Measurements from ENCODE around the gene STAT2.

Gene STAT2

GRCh38 chr12:56377310-56377988 is 17.5 kb upstream of the STAT2 start:
- no peak for ATAC-seq (replicated peaks)
- Mint-ChIP-seq H3K36me3 (ENCODE audit: insufficient read depth) (no peaks in the 10 kb centered on the region), H3K27ac (peak overlapping the region in 1 of 2 donors; percentile 22), H3K4me1 (ENCODE audit: low read depth in 2 of 2) (no peaks in the 10 kb centered on the region), H3K9me3 (no peaks in the 10 kb centered on the region), H3K27me3 (no peaks in the 10 kb centered on the region), H3K4me3 (no peak overlapping the region)
- no peak for DNase-seq

DNA sequence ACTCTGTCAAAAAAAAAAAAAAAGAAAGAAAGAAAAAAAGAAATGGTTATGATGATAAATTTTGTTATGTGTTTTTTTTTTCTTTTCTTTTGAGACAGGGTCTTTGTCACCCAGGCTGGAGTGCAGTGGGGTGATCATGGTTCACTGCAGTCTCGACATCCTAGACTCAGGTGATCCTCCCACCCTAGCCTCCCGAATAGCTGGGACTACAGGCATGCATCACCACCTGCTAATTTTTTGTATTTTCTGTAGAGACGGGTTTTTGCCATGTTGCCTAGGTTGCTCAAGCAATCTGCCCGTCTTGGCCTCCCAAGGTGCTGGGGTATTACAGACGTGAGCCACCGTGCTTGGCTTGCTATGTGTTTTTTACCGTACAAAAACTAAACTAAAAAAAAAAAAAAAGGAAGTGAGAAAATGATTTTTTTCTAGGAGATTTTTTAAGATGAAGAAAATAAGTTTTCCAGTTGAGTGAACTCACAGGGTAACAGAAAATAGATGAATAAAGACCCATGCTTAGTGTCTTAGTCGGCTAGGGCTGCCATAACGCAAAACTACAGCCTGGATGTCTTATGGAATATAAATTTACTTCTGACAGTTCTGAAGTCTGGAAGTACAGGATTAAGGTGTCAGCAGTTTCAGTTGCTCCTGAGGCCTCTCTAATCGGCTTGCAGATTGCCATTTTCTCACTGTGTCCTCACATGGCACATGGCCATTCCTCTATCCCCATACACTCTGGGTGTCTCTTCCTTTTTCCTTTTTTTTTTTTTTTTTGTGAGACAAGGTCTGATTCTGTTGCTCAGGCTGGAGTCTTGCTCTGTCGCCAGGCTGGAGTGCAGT is 15.9 kb upstream of the STAT2 start:
- peak; percentile 33 for ATAC-seq (replicated peaks)
- H3K4me1 Mint-ChIP-seq (ENCODE audit: low read depth in 2 of 2): no peaks in the 10 kb centered on the region
- no peaks in the 10 kb centered on the region for H3K36me3 Mint-ChIP-seq (ENCODE audit: insufficient read depth)
- no peak overlapping the region for H3K4me3 Mint-ChIP-seq
- no peaks in the 10 kb centered on the region for H3K9me3 Mint-ChIP-seq
- no peak overlapping the region for H3K27ac Mint-ChIP-seq
- no peaks in the 10 kb centered on the region for H3K27me3 Mint-ChIP-seq
- DNase-seq: no peak

DNA sequence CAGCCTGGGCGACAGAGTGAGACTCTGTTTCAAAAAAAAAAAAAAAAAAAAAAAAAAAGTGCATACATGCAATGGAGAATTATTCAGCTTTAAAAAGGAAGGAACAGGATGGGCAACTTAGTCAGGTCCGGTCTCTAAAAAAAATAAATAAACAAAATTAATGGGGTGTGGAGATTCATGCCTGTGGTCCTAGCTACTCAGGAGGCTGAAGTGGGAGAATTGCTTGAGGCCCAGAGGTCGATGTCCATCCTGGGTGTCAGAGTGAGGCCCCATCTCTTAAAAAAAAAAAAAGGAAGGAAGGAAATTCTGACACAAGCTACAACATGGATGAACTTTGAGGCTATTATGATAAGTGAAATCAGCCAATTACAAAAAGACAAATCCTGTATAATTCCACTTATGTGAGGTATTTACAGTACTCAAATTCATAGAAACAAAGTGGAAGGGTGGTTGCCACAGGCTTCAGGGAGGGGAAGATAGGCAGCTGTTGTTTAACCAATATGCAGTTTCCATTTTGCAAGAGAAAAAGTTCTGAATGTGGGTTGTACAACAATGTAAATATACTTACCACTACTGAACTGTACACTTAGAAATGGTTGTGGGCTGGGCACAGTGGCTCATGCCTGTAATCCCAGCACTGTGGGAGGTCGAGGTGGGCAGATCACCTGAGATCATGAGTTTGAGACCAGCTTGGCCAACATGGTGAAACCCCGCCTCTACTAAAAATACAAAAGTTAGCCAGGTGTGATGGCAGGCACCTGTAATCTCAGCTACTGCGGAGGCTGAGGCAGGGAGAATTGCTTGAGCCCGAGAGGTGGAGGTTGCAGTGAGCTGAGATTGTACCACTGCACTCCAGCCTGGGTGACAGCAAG is 15.1 kb upstream of the STAT2 start:
- no peak for ATAC-seq (replicated peaks)
- Mint-ChIP-seq H3K4me3 (no peak overlapping the region), H3K27ac (peak overlapping the region in 1 of 2 donors; percentile 32), H3K9me3 (no peaks in the 10 kb centered on the region), H3K27me3 (no peaks in the 10 kb centered on the region), H3K4me1 (ENCODE audit: low read depth in 2 of 2) (no peaks in the 10 kb centered on the region), H3K36me3 (ENCODE audit: insufficient read depth) (no peaks in the 10 kb centered on the region)
- no peak for DNase-seq

- no peak overlapping the region for H3K4me3 Mint-ChIP-seq
- ATAC-seq (replicated peaks): no peak
- no peak overlapping the region for H3K27ac Mint-ChIP-seq
- H3K4me1 Mint-ChIP-seq (ENCODE audit: low read depth in 2 of 2): no peaks in the 10 kb centered on the region
- no peaks in the 10 kb centered on the region for H3K36me3 Mint-ChIP-seq (ENCODE audit: insufficient read depth)
- H3K9me3 Mint-ChIP-seq: no peaks in the 10 kb centered on the region
- no peaks in the 10 kb centered on the region for H3K27me3 Mint-ChIP-seq
- no peak for DNase-seq
Measured at GRCh38 chr12:56373515-56373914, 13.6 kb upstream of the STAT2 start.

GRCh38 chr12:56366948-56367347 is 7.0 kb upstream of the STAT2 start:
- DNase-seq: no peak
- Mint-ChIP-seq H3K27ac (no peak overlapping the region), H3K27me3 (peaks cover 0 to 6% of the 10 kb centered on the region in 2 donors), H3K36me3 (ENCODE audit: insufficient read depth) (no peaks in the 10 kb centered on the region), H3K4me3 (no peak overlapping the region), H3K9me3 (no peaks in the 10 kb centered on the region), H3K4me1 (ENCODE audit: low read depth in 2 of 2) (no peaks in the 10 kb centered on the region)
- no peak for ATAC-seq (replicated peaks)

GRCh38 chr12:56362130-56363059 is 2.5 kb upstream of the STAT2 start, which contains the start of gene APOF:
TSS of gene APOF (minus strand) at chr12:56362857. CDS start at chr12:56362745, 112 bp downstream.
- H3K27ac Mint-ChIP-seq: peak within 1 kb of the TSS in 1 of 2 donors; percentile 91
- ATAC-seq (replicated peaks): no peak
- H3K9me3 Mint-ChIP-seq: no peaks in the 10 kb centered on the region
- peaks cover 24% of the 10 kb centered on the region for H3K36me3 Mint-ChIP-seq (ENCODE audit: insufficient read depth)
- no peak for DNase-seq
- H3K4me3 Mint-ChIP-seq: peak within 1 kb of the TSS; percentile 85 to 97
- H3K27me3 Mint-ChIP-seq: peaks cover 0 to 6% of the 10 kb centered on the region in 2 donors
- peaks cover 9 to 10% of the 10 kb centered on the region in 2 donors for H3K4me1 Mint-ChIP-seq (ENCODE audit: low read depth in 2 of 2)

DNA sequence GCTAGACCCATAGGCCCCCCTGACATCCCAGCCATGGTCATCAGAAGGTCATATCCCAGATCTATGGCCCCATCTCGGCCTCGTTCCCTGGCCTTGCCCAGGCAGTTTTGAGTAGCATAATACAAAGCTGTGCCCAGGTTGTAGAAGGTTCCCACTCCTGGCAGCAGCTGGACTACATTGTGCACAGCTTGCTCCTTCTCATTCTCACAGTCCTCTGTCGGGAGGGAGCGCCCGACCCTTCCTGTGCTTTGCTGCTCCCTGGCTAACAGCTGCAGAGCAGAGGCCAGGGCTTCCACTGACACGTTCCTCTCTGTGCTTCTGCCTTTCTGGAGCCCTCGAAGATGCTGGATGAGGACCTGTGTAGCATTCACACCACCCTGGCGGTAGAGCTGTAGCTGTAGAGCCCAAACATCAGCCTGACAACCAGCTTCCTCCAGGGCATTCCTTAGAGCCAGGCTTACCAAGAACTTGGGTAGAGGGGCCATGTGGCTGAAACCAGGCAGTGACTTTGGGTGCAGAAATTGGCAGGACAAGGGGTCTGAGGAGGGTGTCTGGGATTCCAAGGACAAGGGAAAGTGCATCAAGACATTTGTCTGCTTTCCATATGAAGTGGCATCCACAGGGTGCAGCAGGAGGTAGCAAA is 1.7 kb upstream of the STAT2 start:
- Mint-ChIP-seq H3K27ac (peak overlapping the region; percentile 91 to 98), H3K4me1 (ENCODE audit: low read depth in 2 of 2) (peaks cover 9 to 10% of the 10 kb centered on the region in 2 donors), H3K36me3 (ENCODE audit: insufficient read depth) (peaks cover 30% of the 10 kb centered on the region), H3K4me3 (peak overlapping the region; percentile 85 to 97), H3K27me3 (peaks cover 0 to 4% of the 10 kb centered on the region in 2 donors), H3K9me3 (no peaks in the 10 kb centered on the region)
- no peak for ATAC-seq (replicated peaks)
- no peak for DNase-seq

GRCh38 chr12:56358836-56359532 is 923 bp downstream of the STAT2 start:
- H3K27me3 Mint-ChIP-seq: no peaks in the 10 kb centered on the region
- DNase-seq (no peak), ATAC-seq (replicated peaks) (no peak)
- H3K4me3 Mint-ChIP-seq: peak overlapping the region; percentile 85 to 97
- no peaks in the 10 kb centered on the region for H3K9me3 Mint-ChIP-seq
- peak overlapping the region; percentile 91 to 98 for H3K27ac Mint-ChIP-seq
- peaks cover 9 to 15% of the 10 kb centered on the region in 2 donors for H3K4me1 Mint-ChIP-seq (ENCODE audit: low read depth in 2 of 2)
- H3K36me3 Mint-ChIP-seq (ENCODE audit: insufficient read depth): peaks cover 52% of the 10 kb centered on the region

GRCh38 chr12:56351325-56351724 is 8.6 kb downstream of the STAT2 start:
- no peaks in the 10 kb centered on the region for H3K9me3 Mint-ChIP-seq
- H3K36me3 Mint-ChIP-seq (ENCODE audit: insufficient read depth): peaks cover 91% of the 10 kb centered on the region
- H3K4me3 Mint-ChIP-seq: no peak overlapping the region
- H3K4me1 Mint-ChIP-seq (ENCODE audit: low read depth in 2 of 2): peaks cover 0 to 5% of the 10 kb centered on the region in 2 donors
- no peaks in the 10 kb centered on the region for H3K27me3 Mint-ChIP-seq
- peak overlapping the region in 1 of 2 donors; percentile 78 for H3K27ac Mint-ChIP-seq
- no peak for ATAC-seq (replicated peaks)
- no peak for DNase-seq

- peaks cover 0 to under 1% of the 10 kb centered on the region in 2 donors for H3K4me1 Mint-ChIP-seq (ENCODE audit: low read depth in 2 of 2)
- H3K9me3 Mint-ChIP-seq: no peaks in the 10 kb centered on the region
- DNase-seq: no peak
- no peak overlapping the region for H3K4me3 Mint-ChIP-seq
- peaks cover 94% of the 10 kb centered on the region for H3K36me3 Mint-ChIP-seq (ENCODE audit: insufficient read depth)
- H3K27me3 Mint-ChIP-seq: no peaks in the 10 kb centered on the region
- no peak for ATAC-seq (replicated peaks)
- H3K27ac Mint-ChIP-seq: peak overlapping the region in 1 of 2 donors; percentile 78
Measured at GRCh38 chr12:56350662-56351061, 9.2 kb downstream of the STAT2 start.

GRCh38 chr12:56348776-56349175 is 11.1 kb downstream of the STAT2 start:
- H3K27me3 Mint-ChIP-seq: no peaks in the 10 kb centered on the region
- H3K27ac Mint-ChIP-seq: peak overlapping the region in 1 of 2 donors; percentile 69
- no peaks in the 10 kb centered on the region for H3K9me3 Mint-ChIP-seq
- peaks cover 91% of the 10 kb centered on the region for H3K36me3 Mint-ChIP-seq (ENCODE audit: insufficient read depth)
- DNase-seq: no peak
- no peak for ATAC-seq (replicated peaks)
- no peaks in the 10 kb centered on the region for H3K4me1 Mint-ChIP-seq (ENCODE audit: low read depth in 2 of 2)
- H3K4me3 Mint-ChIP-seq: no peak overlapping the region

Measured in effector memory CD8-positive, alpha-beta T cell (primary cell).